K562 (cell line): ENCODE data around the gene RTN4.
A peak's percentile ranks its signal among the peaks of the same experiment; 100 is the strongest.

ENCODE experiments used
- ATF2 ChIP-seq: sonication (generic); formaldehyde crosslinking; IDR thresholded peaks from 2 replicates; pipeline ENCODE4 v1.8.1; 2022; ENCODE audit warnings: missing genetic modification reagents
- CREB1 ChIP-seq, 2 experiments: sonication (generic) in 1 of 2; formaldehyde crosslinking in 1 of 2; IDR thresholded peaks; 2 replicates each; pipeline versions ENCODE4 v1.6.1 to v1.8.0; 2012 to 2022; ENCODE audit warnings: inconsistent platforms in 1 of 2, mild to moderate bottlenecking in 1 of 2, missing genetic modification reagents in 1 of 2, moderate library complexity in 1 of 2
- CTCF ChIP-seq, 3 experiments: IDR thresholded peaks in 2 of 3; conservative IDR thresholded peaks in 1 of 3; 2 replicates each; pipeline ENCODE4 v1.5.1; 2011 to 2012; ENCODE audit warnings: low read length in 3 of 3, mild to moderate bottlenecking in 3 of 3, control low read depth in 2 of 3, improper control_type of control experiment in 1 of 3, inconsistent platforms in 1 of 3, low read depth in 1 of 3, mixed read lengths in 1 of 3, moderate library complexity in 1 of 3; ENCODE audit not compliant: insufficient read depth in 2 of 3
- GATAD2A ChIP-seq: fragments of 450-650 bp; IDR thresholded peaks from 2 replicates; pipeline ENCODE4 v1.6.1; 2017
- HDAC6 ChIP-seq: IDR thresholded peaks from 2 replicates; pipeline ENCODE4 v1.6.1; 2012; ENCODE audit warnings: low read depth, mild to moderate bottlenecking, control low read depth, inconsistent platforms, low read length, moderate library complexity
- KLF1 ChIP-seq: fragments of 450-650 bp; IDR thresholded peaks from 2 replicates; pipeline ENCODE4 v1.6.1; 2016; ENCODE audit warnings: missing genetic modification characterization, missing compliant biosample characterization
- POLR2A ChIP-seq: fragments of 450-650 bp; conservative IDR thresholded peaks from 2 replicates; pipeline ENCODE4 v1.6.1; 2016
- RB1 ChIP-seq: fragments of 450-650 bp; IDR thresholded peaks from 2 replicates; pipeline ENCODE4 v1.6.1; 2017; ENCODE audit warnings: low read depth, mild to moderate bottlenecking
- SAP30 ChIP-seq: fragments of 200-600 bp; sonication (generic); IDR thresholded peaks from 2 replicates; pipeline ENCODE4 v1.6.1; 2012; ENCODE audit warnings: borderline replicate concordance, low read depth, mild to moderate bottlenecking, moderate library complexity, low read length, control low read depth, inconsistent platforms; ENCODE audit not compliant: insufficient read depth, poor library complexity, severe bottlenecking
- SMC3 ChIP-seq: conservative IDR thresholded peaks from 2 replicates; pipeline ENCODE4 v1.6.1; 2011; ENCODE audit warnings: low read depth, low read length, improper control_type of control experiment; ENCODE audit not compliant: insufficient read depth
- TAF1 ChIP-seq: IDR thresholded peaks from 2 replicates; pipeline ENCODE4 v1.6.1; 2011; ENCODE audit warnings: mild to moderate bottlenecking, low read length, moderate library complexity; ENCODE audit not compliant: insufficient read depth, control insufficient read depth, severe bottlenecking; ENCODE audit errors: extremely low read depth
- TRIM24 ChIP-seq, 2 experiments: fragments of 450-650 bp; IDR thresholded peaks; 2 replicates each; pipeline ENCODE4 v1.6.1; 2016
- UBTF ChIP-seq, 2 experiments: IDR thresholded peaks; 2 replicates each; pipeline ENCODE4 v1.6.1; 2012; ENCODE audit warnings: improper control_type of control experiment in 2 of 2, low read depth in 2 of 2, low read length in 2 of 2, borderline replicate concordance in 1 of 2
- YY1 ChIP-seq, 3 experiments: IDR thresholded peaks; 2 replicates each; pipeline ENCODE4 v1.6.1; 2011; ENCODE audit warnings: low read length in 2 of 3, mild to moderate bottlenecking in 2 of 3, moderate library complexity in 2 of 3, borderline replicate concordance in 1 of 3, control low read depth in 1 of 3, low read depth in 1 of 3; ENCODE audit not compliant: insufficient read depth in 3 of 3, insufficient replicate concordance in 2 of 3, control insufficient read depth in 1 of 3, insufficient read length in 1 of 3; ENCODE audit errors: extremely low read depth in 1 of 3

- TF ChIP-seq YY1 (IDR thresholded peaks at IDR 0.05; ENCODE audit: borderline replicate concordance in 1 of 3, control insufficient read depth in 1 of 3, extremely low read depth in 1 of 3, insufficient read depth in 3 of 3, insufficient read length in 1 of 3, insufficient replicate concordance in 2 of 3, low read depth in 1 of 3, low read length in 2 of 3) (no peak), CREB1 (IDR thresholded peaks at IDR 0.05) (no peak), CREB1 (CRISPR knock-in tag; IDR thresholded peaks at IDR 0.05) (no peak), HDAC6 (no peak), TRIM24 (IDR thresholded peaks at IDR 0.05) (no peak), POLR2A (no peak), UBTF (IDR thresholded peaks at IDR 0.05; ENCODE audit: borderline replicate concordance in 1 of 2, low read depth in 2 of 2, low read length in 2 of 2) (no peak), SAP30 (peak; percentile 16), RB1 (no peak), GATAD2A (no peak), ATF2 (no peak), SMC3 (no peak), KLF1 (tag) (no peak), CTCF (IDR thresholded peaks at IDR 0.05 in 2 of 3, conservative IDR thresholded peaks at IDR 0.05 in 1 of 3; ENCODE audit: insufficient read depth in 2 of 3, low read depth in 1 of 3, low read length in 3 of 3) (no peak), TAF1 (no peak)
Measured at GRCh38 chr2:55047677-55048299, 2.5 kb downstream of the RTN4 start.
